Measurements from ENCODE around the gene ISL2.

The ISL2 gene

DNA sequence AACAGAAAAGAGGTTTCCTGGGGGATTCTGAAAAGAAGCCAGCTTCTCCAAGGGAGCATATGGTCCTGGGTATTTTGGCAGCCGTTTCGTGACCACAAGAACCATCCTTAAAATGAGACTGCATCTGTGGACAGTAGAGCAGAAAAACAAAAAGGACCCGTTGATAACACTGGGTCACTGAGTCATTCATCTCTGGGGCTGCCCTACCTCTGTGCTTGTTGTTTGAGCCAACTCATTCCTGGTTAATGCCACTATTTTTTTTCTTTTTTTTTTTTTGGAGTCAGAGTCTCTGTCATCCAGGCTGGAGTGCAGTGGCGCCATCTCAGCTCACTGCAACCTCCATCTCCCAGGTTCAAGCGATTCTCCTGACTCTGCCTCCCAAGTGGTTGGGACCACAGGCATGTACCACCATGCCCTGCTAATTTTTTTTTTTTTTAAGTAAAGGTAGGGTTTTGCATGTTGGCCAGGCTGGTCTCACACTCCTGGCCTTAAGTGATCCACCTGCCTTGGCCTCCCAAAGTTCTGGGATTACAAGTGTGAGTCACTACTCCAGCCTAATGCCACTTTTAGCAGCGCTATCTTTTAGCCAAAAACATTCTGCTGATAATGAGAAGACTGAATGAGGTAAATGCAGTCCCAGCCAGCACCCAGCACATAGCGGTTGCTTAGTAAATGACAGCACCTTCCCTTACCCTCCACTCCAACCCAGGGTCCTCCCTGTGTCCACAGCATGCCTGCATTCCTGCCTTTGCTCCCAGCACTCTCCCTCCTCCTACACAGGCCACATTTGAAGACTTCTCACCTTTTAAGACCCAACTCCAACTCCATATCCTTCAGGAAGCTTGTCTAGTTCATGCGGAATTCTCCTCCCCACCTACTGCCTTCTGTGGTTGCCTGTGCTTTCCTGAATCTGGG is 9.1 kb upstream of the ISL2 start:
- DNase-seq (ENCODE audit: low spot score): no peak

DNA sequence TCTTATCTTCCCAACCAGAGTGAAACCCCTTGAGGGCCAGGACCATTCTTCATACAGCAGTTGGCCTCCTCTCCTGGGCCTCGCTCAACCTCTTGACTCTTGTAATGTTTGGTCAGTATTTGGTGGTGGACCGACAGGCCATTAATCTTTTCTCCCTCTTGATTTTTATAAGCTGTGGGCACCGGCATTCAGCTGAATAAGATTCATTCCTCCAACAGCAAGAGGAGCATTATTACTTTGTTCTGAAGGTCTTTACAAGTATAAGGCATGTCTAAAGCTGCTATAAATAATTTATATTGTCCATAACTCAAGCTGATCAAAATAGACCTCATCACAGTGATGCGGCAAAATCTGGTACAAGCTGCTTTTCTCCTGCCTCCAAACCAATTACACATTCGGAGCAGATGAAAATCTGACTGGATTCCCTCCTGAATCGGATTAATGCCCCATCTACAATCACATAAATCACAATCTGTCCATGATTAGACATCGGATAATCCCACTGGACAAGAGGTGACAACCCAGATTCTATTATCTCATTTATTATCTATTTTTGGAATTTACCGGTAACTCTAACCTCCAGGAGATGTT is 8.4 kb upstream of the ISL2 start:
- DNase-seq (ENCODE audit: low spot score): no peak

DNA sequence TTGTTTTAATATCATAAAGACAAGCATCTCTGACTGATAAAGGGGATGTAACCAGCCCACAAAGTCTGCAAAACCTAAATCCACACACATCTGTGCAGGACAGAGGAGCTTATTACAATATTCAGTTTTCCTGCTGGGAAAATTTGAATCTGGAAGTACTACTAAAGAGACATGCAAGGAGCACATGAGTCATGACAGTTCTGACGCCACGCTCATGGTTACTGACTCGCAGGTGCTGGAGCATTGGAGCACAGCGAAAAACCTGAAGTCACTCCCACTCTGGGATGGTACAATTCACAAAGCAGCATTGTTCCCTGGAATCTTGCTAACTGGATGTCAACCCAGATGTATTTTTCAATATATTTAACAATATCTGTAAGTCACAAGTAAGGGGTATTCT is 7.6 kb upstream of the ISL2 start:
- DNase-seq (ENCODE audit: low spot score): no peak

DNA sequence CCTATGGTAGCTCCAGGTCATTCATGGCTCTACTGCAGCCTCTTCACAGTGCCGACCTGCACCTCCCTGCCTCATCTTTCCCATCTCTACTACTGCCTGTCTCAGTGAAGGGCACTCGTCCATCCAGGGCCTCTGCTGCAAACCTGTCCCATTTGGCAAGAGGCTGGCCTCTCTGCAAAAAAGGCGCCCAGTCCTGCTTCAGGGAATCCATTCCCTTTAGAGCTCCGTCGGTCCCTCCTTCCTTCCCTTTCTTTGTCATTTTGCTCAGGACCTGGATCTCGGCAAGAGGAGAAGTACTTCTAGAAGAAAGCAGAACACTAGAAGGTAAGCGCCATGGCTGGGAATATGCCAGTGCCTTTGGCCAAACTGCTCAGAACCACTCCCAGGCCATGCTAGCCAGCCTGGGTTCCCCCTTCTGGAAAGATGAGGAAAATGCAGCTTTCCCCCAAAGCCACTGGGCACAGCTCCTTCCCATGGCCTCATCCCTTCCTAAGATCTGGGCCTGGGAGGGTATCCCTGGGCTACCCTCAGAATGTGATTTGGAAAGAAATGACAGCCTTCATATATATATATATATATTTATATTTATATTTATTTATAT is 6.4 kb upstream of the ISL2 start:
- DNase-seq (ENCODE audit: low spot score): peak; percentile 38

DNA sequence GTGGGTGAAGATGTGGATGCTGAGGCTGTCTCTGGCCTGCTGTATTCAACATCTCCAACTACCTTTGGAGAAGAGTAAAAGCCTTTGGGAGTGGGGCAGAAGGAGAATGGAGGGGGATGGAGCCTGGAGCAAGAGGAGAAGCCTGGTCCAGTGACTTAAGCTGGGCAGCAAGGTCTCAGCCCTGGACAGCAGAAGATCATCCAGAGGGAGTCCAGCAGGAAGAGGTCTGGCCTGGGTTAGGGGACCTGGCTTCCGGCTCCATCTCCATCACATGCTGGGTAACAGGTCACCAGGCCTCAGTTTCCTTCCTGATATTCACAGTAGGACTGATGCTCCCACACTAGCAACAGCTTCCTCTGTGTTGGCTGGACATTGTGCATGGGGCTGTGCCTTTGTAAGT is 3.8 kb upstream of the ISL2 start:
- no peak for DNase-seq (ENCODE audit: low spot score)

DNA sequence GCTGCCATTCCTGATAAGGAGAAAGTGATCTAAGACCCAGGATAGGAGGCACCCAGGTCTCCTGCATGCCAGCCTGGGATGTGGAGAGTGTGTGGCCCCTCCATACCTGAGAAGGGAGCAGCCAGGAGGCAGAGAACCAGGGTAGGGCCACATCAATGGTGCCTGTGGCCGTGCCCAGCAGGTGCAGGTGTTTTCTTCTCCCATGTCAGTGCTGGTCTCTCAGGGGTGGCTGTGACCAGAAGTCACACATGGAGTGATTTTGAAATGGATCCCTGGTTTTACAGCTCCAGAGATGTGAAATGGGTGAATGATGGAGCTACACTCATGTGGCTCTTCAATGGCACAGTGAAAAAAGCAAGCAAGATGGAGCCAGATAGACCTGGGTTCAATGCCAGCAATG is 3.3 kb upstream of the ISL2 start:
- DNase-seq (ENCODE audit: low spot score): no peak

DNA sequence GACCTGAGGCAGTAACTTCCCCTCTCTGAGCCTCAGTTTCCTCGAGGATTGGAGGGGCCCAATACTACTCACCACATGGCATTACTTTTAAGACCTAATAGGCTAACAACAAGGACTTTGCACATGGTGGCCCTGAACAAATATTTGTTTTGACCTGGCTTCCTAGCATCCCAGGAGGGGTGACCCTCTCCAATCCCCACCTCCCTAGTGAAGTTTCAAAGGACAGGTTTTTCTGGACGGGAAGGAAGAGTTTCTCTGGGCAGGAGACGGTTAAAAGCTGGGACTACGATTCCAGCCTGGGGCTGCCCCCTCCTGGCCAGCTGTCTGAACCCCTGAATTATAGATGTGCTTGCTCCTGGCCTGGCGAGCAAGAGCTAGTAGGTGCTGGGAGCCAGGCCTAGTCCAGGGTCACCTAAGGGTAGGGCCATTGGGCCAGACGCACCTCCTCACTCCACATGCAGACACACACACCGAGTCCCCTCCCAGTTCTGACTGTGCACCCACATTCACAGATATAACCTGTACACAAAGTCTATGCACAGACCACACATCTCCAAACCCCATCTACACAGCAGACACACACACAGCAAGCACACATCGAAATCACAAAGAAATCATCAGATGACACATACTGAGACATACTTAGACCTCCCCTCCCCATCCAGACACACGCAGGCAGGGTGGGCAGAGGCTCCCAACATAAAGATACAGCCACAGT is 2.7 kb upstream of the ISL2 start:
- DNase-seq (ENCODE audit: low spot score): no peak

DNA sequence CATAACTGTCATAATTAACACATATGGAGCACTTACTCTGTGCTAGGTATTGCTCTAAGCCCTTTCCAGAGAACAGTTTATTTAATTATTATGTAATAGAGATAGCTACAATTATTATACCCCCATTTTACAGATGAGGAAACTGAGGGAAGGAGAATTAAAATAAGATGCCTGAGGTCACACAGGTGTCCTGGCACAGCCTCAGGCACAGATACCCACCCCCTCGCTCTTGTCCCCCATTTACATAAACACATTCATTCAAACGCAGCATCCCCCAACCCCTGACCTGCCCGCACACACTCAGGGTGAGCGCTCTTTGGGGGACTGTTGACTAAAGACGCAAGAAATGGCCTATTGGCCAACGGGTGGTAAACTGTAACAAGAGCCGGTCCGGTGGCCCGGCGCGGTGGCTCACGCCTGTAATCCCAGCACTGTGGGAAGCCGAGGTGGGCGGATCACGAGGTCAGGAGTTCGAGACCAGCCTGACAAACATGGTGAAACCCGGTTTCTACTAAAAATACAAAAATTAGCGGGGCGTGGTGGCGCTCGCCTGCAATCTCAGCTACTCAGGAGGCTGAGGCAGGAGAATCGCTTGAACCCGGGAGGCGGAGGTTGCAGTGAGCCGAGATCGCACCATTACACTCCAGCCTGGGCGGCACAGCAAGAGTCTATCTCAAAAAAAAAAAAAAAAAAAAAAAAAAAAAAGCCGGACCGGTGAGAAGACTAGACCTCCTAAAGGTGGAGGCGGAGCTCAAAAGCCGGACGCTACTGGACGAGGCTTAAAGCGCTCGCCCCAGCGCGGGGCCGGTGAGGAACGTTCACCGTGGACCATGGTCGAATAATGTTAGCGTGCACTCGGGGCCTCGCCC is 1.9 kb upstream of the ISL2 start:
- DNase-seq (ENCODE audit: low spot score): no peak

DNA sequence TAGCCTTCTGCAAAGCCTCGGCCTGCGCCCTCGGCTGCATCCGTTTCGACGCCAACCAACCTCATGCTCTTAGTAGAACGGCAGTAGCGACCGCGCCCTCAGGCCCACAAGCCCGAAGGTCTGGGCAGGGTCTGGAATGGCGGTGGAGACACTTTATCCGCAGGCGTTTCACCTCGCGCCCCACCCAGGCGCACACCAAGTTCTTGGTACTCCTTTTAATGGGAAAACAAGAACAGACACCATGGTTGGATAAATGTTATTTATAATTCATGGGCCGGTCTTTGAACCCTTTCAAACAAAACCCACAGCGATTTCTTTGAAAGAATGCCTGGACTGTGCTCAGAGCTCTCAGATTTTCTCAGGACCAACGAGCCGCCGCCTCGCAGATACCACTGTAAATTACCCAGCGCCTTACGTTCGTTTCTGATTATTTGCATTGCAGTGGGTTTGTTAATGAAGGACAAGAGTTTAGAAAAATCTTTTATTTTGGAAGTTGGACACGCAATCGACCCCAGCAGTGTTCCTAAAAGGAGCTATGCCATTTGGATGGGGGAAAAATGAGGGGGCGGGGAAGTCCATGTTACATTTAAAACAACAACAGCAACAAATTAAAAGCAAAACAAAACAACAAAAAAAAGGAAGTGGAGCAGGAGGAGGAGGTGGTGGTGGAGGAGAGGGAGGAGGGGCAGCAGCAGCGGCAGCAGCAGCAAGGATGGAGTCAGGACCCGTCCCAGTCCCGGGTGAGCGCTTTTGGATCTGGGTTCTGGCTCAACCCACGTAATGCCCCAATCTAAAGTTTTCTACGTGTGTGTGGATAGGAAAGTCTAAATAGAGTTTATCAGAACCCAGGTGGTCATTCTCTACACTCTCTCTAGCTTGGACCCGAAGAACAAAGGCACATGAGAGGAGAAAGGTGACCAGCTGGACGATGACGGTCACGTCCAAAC is 993 bp upstream of the ISL2 start:
- no peak for DNase-seq (ENCODE audit: low spot score)

DNA sequence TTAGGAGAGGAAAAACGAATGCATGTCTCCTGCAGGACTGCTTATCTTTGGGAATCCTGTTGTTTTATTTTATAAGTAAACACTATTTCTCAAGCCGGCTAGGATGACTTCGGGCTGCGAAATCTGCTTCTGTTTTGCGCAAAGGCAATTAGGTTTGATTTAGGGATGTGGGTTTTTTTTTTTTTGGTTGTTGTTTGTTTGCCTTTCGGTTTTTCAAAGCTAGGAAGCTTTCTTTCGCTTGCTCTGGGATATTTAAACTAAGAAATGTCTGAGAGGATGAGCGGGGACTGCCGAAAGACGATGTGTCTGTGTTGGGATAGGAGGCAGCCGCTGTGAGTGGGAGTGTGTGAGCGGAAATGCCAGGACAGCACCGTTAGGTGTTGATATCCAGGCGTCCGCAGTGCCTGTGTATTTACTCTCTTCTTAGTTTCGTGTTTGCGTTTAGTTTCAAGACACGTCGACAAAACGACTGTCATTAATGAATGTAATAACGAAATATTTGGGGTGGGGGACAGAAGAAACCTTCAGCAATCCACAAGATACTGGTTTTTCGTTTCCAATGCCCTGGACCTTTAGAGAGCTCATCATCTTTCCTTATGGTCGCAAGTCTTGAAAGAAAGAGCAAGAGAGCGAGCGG is 604 bp downstream of the ISL2 start:
- DNase-seq (ENCODE audit: low spot score): no peak

DNA sequence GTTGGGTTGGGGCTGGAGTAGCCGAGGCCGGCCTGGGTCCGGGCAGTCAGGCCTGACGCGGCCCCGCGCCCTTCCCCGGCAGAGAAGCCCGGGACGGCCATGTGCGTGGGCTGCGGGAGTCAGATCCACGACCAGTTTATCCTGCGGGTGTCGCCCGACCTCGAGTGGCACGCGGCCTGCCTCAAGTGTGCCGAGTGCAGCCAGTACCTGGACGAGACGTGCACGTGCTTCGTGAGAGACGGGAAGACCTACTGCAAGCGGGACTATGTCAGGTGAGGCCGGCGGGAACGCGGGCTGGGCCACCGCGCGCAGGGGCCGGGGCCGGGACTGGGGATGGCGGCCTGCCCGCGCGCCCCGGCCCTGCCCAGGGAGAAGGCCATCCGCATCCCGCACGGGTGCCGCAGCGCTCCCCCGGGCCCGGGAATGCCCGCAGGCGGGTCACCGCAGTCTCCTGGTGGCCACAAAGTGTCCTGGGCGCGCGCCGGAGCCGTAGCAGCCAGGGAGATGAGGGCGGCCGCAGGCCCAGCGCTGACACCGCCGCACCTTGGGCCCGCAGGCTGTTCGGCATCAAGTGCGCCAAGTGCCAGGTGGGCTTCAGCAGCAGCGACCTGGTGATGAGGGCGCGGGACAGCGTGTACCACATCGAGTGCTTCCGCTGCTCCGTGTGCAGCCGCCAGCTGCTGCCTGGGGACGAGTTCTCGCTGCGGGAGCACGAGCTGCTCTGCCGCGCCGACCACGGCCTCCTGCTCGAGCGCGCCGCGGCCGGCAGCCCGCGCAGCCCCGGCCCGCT is 1.3 kb downstream of the ISL2 start:
- no peak for DNase-seq (ENCODE audit: low spot score)

DNA sequence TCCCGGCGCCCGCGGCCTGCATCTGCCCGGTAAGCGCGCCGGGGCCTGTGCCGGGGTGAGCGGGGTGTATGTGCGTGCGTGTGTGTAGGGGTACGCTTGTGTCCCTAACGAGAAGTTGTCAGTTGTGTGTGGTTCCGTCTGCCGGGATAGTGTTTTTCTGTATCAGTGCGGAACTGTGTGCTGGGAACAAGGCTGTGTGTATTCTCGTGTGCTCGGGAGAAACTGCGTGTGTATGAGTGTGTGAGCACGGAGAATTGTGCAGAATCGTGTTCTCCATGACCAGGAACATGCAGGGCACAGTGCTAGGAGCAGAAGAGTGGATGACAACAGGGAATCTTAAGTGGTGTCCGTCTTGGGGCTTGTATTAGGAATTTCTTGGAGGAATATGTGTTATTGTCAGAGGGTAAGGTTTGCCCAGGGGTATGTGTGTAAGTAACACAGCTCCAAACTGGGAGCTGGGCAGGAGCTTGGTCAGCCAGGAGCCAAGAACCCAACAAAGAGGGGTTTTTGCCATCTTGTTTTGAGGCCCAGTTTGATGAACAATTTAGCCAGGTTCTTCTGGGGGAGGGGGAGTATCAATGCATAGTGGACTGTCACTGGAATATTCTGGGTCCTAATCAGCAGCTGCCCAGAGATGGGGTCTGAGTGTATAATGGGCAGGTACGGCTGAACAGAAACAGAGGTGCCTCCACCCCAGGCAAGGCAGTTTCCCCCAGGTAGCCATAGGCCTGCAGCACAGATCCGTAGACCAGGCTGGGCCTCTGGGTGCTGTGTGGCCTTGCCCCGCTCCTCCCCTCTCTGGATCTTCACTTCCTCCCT is 2.1 kb downstream of the ISL2 start:
- DNase-seq (ENCODE audit: low spot score): no peak

DNA sequence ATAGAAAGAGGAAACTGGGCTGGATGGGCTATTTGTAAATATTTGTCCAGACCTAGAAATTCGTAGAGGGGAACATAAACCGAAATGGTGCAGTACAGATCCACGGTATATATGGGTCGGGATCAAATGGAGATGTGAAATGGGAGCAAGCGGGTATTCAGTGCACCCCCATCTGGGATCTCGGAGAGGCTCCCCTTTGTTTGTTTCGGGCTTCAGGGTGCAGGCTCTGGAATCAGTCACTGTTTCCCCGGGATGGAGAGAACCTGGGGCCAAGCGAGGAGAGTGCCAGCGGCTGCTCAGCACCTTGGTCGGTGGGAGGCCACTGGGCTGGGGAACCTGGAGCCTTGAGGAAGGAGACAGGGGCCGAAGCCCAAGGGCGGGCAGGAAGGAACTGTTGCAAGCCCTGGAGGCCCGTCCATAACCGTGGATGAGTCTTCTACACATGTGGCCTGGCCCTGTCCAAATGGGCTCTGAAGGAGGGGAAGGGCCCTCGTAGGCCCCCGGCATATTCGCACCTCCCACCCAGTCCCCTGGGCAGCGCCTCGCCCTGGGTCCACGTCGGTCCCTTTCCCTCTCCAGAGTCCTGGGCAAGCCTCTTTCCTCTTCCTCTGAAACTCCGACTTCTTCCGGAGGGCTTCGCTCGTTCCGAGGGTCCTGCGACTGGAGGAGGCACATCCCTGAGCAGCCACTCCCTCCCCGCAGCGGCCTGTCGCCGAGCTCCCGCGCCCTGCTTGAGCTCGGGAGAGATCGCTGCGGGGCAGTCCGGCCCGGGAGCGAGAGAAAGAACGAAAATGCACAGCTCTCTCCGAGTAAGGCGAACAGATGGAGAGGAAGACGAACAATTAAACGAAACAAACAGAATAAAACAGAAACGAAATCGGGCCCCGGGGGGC is 3.0 kb downstream of the ISL2 start:
- no peak for DNase-seq (ENCODE audit: low spot score)

DNA sequence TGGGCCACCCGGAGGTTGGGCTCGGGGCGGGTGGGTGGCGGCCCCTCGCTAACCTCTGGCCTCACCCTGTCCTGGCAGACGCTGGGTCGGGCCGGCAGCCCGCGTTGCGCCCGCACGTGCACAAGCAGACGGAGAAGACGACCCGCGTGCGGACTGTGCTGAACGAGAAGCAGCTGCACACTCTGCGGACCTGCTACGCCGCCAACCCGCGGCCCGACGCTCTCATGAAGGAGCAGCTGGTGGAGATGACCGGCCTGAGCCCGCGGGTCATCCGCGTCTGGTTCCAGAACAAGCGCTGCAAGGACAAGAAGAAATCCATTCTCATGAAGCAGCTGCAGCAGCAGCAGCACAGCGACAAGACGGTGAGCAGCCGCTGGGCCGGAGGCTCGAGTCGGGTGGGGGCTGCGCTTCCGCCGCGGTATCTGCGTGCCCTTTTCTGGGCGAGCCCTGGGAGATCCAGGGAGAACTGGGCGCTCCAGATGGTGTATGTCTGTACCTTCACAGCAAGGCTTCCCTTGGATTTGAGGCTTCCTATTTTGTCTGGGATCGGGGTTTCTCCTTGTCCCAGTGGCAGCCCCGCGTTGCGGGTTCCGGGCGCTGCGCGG is 3.7 kb downstream of the ISL2 start:
- DNase-seq (ENCODE audit: low spot score): no peak

DNA sequence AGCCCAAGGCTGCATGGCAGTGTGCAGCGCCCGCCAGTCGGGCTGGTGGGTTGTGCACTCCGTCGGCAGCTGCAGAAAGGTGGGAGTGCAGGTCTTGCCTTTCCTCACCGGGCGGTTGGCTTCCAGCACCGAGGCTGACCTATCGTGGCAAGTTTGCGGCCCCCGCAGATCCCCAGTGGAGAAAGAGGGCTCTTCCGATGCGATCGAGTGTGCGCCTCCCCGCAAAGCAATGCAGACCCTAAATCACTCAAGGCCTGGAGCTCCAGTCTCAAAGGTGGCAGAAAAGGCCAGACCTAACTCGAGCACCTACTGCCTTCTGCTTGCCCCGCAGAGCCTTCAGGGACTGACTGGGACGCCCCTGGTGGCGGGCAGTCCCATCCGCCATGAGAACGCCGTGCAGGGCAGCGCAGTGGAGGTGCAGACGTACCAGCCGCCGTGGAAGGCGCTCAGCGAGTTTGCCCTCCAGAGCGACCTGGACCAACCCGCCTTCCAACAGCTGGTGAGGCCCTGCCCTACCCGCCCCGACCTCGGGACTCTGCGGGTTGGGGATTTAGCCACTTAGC is 4.3 kb downstream of the ISL2 start:
- DNase-seq (ENCODE audit: low spot score): no peak

DNA sequence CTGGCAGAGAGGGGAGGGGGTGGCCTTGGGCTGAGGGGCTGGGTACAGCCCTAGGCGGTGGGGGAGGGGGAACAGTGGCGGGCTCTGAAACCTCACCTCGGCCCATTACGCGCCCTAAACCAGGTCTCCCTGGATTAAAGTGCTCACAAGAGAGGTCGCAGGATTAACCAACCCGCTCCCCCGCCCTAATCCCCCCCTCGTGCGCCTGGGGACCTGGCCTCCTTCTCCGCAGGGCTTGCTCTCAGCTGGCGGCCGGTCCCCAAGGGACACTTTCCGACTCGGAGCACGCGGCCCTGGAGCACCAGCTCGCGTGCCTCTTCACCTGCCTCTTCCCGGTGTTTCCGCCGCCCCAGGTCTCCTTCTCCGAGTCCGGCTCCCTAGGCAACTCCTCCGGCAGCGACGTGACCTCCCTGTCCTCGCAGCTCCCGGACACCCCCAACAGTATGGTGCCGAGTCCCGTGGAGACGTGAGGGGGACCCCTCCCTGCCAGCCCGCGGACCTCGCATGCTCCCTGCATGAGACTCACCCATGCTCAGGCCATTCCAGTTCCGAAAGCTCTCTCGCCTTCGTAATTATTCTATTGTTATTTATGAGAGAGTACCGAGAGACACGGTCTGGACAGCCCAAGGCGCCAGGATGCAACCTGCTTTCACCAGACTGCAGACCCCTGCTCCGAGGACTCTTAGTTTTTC is 4.9 kb downstream of the ISL2 start:
- DNase-seq (ENCODE audit: low spot score): no peak

All from hematopoietic multipotent progenitor cell treated with erythropoietin and hydrocortisone succinate and interleukin-3 and kit ligand, for 17 days (in vitro differentiated cells).